Choroid plexus epithelial cell (primary cell): ENCODE results near the gene GRIK2.
A peak's percentile ranks its signal among the peaks of the same experiment; 100 is the strongest.

Experiments used
- DNase-seq: peaks from one replicate; pipeline ENCODE4 v3.0.0-alpha.2; 2010; ENCODE audit warnings: low read depth
- H3K4me3 ChIP-seq: 2 replicates; pipeline ENCODE4 v1.5.1; 2011; ENCODE audit warnings: low read depth, mild to moderate bottlenecking, control low read depth, low read length, moderate library complexity
- TF ChIP-seq, protein P1 (sequence below): conservative IDR thresholded peaks from 2 replicates; pipeline ENCODE4 v1.5.1; 2011; ENCODE audit warnings: low read depth, mild to moderate bottlenecking, control low read depth, inconsistent platforms, low read length, moderate library complexity

The GRIK2 gene

DNA sequence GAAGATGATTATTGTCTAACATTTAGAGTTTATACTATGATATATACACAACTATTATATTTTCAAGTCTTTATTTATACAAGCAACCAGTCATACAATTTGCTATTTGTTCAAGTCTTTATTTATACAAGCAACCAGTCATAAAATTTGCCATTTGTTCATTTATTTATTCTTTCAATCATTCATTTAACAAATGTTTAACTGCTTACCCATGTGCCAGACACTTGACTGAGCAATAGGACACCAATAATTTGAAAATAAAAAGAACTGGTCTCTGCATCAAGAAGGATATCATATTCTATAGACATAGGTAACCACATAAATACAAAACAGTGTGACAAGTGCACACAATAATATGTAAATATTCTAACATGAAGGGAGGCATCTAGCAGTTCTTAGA lies 20.3 kb downstream of the GRIK2 start:
- H3K4me3 ChIP-seq: no peak overlapping the region
- no peak for DNase-seq
- TF ChIP-seq, protein P1, sequence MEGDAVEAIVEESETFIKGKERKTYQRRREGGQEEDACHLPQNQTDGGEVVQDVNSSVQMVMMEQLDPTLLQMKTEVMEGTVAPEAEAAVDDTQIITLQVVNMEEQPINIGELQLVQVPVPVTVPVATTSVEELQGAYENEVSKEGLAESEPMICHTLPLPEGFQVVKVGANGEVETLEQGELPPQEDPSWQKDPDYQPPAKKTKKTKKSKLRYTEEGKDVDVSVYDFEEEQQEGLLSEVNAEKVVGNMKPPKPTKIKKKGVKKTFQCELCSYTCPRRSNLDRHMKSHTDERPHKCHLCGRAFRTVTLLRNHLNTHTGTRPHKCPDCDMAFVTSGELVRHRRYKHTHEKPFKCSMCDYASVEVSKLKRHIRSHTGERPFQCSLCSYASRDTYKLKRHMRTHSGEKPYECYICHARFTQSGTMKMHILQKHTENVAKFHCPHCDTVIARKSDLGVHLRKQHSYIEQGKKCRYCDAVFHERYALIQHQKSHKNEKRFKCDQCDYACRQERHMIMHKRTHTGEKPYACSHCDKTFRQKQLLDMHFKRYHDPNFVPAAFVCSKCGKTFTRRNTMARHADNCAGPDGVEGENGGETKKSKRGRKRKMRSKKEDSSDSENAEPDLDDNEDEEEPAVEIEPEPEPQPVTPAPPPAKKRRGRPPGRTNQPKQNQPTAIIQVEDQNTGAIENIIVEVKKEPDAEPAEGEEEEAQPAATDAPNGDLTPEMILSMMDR: no peak

DNA sequence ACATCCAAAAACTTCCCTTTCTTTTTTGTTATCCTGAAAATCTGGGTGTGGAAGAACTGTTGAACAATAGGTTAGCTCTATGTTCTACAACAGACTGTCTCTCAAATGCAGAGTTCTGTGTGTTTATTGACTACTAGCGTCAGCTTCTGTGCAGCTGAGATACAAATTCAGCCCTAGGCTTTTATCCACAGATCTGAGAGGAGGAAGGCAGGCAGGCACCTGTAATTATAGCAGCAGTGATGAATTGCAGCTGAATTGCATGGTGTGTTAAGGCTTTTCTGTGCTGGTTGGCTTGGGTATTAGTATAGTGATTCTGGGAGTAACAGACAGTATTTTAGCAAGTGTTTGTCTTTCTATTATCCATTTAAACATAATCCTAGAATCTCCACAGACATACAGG lies 24.4 kb downstream of the GRIK2 start:
- no peak overlapping the region for H3K4me3 ChIP-seq
- no peak for DNase-seq
- TF ChIP-seq, protein P1: no peak

DNA sequence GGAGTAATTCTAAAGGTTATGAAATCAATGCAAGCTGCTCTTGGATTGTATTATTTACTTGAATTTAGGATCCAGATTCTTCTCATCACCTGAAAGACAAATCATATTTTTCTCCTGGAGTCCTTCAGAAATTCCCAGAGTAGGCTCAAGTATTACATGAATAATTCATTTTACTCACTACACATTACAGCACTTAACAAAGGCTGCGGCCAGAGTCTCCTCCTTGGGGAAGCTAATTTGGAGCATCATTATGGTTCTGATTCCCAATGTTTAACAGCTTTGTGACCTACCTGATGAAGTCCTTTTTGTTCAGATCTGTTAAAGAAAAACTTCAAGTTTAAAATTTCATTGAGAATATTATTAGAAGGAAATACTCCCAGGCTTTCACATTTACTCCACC lies 28.7 kb downstream of the GRIK2 start:
- DNase-seq: no peak
- no peak overlapping the region for H3K4me3 ChIP-seq

DNA sequence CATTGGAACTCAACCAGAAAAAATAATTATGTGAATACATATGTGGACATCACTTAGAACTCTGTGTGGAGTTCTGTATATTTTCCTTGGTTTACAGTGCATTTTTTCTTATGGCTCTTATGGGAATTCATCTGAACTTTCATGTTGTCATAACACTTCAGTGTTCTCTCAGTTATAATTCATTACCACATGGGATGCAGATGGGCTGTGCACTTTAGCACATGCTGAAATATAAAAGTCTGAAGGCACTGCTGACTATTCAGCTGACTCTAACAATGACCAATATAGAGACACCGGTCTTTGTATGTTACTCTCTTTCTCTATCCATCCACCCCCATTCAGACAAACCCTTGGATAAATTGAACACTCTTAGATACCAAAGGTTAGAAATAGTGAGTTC lies 29.3 kb downstream of the GRIK2 start:
- TF ChIP-seq, protein P1: no peak
- H3K4me3 ChIP-seq: no peak overlapping the region
- no peak for DNase-seq

More for the DNA sequence above, 28.7 kb downstream of the GRIK2 start:
- TF ChIP-seq, protein P1: no peak

DNA sequence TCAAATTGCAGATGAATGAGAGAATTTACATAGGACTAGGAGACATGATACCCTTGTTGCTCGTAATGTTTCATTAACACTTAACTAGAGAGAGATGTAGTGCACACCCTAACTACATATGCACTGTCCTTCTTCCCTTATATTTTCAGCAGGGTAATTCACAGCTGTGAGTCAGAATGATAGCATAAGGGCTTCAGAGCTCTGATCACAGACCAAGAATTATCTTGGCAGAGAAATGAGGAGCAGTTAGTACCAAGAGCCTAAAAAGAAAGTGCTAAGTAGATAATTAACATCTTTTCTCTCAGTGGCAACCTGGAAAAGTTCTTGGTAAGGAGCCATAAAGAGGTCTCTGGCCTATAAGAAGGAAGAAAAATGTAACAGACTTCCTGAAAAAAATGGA lies 35.8 kb downstream of the GRIK2 start:
- no peak overlapping the region for H3K4me3 ChIP-seq
- DNase-seq: peak; percentile 17
- TF ChIP-seq, protein P1: no peak

DNA sequence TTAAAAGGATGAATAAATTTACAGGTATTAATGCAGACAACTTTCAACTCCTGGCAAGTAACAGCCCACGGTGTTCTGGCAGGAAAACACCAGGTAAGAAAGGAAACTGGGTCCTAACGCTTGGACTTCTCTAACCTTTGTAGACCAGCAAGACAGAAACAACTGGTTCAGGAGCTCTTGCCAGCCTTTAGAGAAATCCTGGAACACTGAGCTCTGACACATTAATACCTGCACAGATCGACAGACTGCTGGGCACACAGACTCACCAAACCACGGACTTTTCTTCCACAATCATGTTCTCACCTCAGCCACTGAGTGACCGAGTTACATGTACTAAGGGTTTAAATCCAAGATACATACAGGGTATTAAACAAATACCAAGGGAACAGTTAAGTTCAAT lies 36.3 kb downstream of the GRIK2 start:
- H3K4me3 ChIP-seq: no peak overlapping the region
- no peak for DNase-seq
- TF ChIP-seq, protein P1: no peak

DNA sequence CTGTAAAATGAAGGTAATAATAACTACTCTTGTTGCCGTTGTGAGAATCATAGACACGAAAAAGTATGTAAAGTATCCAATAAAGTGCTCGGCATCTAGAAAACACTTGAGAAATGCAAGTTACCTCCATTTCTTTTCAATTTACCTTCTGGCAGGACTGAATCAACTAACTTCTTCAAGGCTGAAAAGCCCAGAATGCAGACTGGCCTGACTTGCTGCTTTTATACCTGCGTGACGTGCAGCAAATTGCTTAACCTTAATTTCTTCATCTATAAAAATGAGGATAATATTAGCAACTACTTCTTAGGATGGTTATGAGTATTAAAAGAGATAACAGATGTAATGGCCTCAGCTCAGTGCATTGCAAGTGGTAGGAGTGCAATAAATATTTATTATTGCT lies 39.6 kb downstream of the GRIK2 start:
- no peak overlapping the region for H3K4me3 ChIP-seq
- no peak for DNase-seq
- TF ChIP-seq, protein P1: no peak
